NOMO-1 treated with dmso at 0.1 percent for 144 hours (cell line): Measurements from ENCODE around the gene LDLRAD2.
A peak's percentile ranks its signal among the peaks of the same experiment; 100 is the strongest.

Experiments
- DNase-seq: peaks from one replicate; lab custom pipeline; 2025; ENCODE audit not compliant: unreplicated experiment; lab: John Stamatoyannopoulos, UW

Gene LDLRAD2

DNA sequence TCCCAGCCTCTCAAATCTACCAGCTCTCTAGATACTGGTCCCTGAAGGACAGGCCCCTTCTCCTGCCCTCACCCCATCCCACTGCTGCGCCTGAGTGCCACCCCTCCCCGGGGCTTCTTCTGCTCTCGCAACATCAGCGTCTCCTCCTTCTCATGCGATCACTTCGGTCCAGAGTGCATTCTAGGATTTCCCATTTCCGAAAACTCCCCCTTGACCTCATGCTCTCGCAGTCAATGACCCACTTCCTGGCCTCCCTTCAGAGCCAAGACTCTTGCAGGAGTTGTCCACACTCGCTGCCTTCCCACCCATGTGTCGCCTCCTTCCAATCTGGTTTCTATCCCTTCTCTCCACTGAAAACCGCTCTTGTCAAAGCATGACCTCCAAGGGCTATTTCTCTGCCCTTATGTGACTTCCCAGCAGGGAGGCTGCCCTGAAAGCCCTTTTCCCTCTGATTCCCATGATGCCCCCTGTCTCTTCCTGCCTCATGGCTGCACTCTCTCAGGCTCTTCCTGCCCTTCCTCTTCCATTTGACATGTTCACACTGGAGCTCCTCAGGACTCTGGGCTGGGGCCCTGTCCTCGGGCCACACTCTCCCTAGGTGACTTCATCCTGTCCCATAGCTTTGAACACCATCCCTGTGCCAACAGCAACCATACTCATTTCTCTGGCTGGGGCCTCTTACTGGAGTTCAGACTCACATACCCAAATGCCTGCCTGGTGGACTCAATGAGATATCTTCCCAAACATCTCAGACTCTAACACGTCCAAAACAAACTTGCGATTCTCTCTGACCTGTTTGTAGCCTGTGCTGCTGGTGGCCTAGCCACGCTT, 46.0 kb downstream of the LDLRAD2 start:
- no peak for DNase-seq

DNA sequence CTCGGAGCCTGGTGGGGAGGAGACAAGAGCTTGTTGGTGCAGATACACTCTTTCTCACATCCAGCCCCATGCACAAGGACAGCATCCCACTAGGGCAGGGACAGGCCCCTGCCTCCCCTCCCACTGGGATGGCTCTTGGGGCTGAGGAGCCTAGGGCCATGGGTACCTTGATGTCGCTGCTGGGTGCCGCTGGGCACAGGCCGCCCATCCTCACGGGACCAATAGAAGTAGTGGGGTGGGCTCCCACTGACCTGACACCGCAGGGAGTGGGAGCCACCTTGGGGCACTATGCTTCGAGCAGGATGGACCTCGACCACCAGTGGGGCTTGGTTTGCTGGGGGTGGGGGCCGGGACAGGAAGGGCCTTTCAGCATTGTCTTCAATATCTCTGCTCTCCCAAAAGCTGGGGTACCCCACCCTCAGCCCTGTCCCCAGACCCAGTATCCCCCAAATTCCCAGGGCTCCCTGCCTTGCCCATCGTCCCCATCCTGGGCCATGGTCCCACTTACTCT, 47.7 kb downstream of the LDLRAD2 start:
- DNase-seq: no peak

DNA sequence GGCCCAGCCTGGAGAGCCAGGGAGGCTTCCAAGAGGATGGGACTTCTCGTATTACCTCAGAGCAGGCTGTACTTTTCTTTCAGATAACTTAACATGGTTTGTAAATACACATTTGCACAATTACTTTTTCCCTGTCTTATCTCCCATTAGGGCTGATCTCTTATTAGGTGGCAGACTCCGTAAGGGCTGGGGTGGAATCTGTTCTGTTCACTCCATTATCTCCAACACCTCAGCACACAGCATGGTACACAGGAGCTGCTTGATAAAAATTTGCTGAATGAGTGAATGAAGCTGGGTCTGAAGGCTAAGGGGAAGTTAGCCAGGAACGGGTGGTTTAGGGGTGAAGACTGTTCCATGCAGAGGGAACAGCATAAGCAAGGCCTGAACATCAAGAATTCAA, 48.9 kb downstream of the LDLRAD2 start:
- DNase-seq: no peak

DNA sequence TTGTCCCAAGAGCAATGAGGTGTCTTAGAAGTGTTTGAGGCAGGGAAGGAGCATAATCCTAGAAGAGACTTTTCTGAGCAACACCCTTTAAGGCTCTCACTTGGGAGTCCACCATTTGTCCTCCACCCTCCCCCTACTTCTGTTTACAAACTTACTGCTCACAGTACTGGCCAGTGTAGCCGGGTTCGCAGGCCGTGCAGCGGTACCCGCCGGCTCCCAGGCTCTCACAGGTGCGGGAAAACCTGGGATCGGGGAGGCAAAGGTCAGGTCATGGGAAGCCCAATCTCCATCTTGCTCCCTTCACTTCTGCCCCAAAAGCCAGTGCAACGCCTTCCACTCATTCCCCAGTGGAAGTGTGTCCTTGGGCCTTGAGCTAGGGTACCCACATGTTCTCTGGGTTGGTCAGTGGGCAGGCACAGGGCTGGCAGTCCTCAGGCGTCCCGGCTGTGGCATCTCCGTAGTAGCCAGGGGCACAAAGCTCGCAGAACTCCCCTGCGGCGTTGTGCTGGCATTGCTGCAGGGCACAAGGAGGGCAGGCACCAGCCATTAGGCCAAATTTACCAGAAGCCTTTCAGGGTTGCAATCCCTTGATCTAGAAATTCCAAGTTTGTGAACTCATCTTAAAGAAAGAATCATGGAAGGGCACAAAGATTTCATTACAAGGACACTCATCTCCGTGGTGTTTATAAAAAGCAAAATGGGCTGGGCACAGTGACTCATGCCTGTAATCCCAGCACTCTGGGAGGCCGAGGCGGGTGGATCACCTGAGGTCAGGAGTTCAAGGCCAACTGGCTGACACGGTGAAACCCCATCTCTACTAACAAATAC, 49.8 kb downstream of the LDLRAD2 start:
- DNase-seq: no peak

DNA sequence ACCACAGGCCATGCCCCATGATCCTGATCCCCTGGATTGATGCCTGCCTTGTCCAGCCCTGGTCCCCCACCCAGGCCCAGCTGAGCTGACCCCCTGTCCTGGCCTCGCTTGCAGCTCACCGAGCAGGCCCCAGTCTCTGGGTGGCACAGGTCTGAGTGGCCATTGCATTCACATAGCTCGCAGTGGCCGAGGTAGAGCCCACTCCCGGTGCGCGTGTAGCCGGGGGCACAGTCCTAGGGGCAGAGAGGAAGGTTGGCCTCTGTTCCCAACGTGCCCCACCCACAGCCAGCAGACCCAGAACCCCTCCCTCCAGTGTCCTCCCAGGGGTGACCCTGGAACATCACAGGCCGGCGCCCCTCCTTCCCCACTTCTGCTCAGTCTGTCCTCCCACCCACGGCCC, 51.9 kb downstream of the LDLRAD2 start:
- no peak for DNase-seq

DNA sequence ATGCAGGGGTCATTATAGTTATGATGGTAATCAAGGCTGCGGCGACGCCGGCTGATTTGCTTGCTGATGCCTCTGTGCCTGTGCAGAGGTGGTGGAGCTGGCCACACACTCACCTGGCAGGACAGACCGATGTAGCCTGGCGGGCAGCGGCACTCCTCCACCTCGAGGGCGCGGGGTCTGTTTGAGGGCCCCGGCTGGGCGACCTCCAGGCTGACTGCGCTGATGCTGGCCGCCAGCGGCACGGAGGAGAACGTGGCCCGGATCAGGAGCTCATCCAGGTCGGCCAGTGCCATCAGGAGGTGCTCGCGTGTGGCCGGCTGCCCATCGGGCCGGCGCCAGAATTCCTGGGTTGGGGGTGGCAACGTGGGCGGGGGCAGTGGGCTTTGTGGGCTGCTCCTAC, 52.7 kb downstream of the LDLRAD2 start:
- no peak for DNase-seq

- DNase-seq: no peak
Measured at GRCh38 chr1:21865609-21865942, 53.5 kb downstream of the LDLRAD2 start.

- DNase-seq: peak; percentile 3
Measured at GRCh38 chr1:21865943-21866706, 54.1 kb downstream of the LDLRAD2 start.

GRCh38 chr1:21866707-21867043, 54.6 kb downstream of the LDLRAD2 start:
- no peak for DNase-seq

DNA sequence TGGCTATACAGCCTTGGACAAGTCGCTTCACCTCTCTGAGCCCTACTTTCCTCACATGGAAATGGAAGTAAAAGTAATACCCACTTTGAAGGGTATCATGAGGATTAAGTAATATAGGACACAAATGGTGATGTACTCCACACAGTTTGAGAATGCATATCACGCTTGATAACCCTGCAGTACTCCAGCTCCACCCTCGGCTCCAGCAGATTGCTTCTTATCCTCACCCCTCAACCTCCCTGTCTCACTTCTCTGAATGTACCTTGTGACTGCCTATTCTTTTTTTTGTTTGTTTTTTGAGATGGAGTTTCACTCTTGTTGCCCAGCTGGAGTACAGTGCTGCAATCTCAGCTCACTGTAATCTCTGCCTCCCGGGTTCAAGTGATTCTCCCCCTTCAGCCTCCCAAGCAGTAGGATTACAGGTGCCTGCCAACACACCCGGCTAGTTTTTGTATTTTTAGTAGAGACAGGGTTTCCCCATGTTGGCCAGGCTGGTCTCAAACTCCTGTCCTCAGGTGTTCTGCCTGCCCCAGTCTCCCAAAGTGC, 55.5 kb downstream of the LDLRAD2 start:
- DNase-seq: no peak

DNA sequence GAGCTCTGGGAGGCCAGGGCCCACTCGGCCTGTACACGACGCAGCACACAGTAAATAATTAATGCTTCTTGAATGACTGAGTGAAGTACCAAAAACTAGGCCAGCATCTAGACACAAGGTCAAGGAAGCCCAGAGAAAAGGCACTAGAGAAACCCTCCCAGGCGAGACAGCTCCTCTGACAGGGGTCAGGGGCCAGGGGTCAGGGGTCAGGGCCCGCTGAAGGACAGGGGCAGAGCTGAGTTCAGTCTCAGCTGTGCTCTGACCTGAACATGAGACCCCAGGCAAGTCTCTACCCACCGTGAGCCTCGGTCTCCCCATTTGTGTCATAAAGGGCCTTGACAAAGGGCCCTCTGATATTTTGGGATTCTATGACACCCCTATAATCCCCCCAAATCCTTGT, 56.4 kb downstream of the LDLRAD2 start:
- DNase-seq: no peak

DNA sequence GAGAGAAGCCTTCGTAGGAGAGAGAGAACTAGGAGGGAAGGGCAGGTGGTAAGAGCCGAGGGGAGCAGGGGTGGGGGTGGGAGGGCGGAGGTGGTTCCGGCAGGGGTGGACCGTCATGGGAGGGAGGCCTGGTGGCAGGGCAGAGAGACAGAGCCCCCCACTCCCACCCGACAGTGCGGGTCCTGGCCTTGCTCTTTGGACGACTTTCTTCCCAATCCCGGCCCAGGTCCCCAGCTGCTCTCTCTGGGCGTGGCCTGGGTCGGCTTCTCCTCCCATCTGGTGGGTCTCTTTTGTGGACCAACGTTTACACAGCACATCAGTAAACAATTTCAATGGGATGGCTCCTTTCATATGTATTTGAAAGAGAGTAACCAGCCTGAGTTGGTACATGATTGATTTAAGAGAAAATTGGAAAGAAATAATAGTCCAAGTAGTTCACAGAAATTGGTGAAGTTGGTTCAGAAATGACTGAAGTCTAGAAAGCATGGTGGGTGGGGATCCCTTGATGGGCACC, 56.9 kb downstream of the LDLRAD2 start:
- DNase-seq: no peak

GRCh38 chr1:21869620-21870121, 57.6 kb downstream of the LDLRAD2 start:
- no peak for DNase-seq

GRCh38 chr1:21870611-21871010, 58.5 kb downstream of the LDLRAD2 start:
- DNase-seq: no peak

DNA sequence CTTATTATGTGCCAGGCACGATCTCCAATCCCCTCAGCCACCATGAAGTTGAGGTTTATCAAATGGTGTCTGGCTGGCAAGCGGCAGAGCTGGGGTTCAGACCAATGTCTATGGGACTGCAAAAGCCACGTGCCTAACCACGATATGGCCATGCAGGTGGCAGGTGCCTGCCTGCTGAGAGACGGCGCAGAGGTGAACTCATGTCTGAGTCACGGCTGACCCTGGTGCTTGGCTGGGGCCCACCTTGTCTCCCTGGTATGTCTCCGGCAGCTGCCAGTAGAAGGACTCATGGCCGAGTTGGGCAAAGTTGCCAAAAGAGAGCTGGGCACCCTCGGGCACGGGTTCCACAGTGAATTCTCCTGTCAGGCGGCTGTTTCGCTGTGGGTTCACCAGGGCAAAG, 59.9 kb downstream of the LDLRAD2 start:
- DNase-seq: no peak

GRCh38 chr1:21872445-21873079, 60.5 kb downstream of the LDLRAD2 start:
- no peak for DNase-seq

GRCh38 chr1:21873174-21873573, 61.1 kb downstream of the LDLRAD2 start:
- DNase-seq: no peak

- DNase-seq: no peak
Measured at GRCh38 chr1:21873761-21874160, 61.7 kb downstream of the LDLRAD2 start.

DNA sequence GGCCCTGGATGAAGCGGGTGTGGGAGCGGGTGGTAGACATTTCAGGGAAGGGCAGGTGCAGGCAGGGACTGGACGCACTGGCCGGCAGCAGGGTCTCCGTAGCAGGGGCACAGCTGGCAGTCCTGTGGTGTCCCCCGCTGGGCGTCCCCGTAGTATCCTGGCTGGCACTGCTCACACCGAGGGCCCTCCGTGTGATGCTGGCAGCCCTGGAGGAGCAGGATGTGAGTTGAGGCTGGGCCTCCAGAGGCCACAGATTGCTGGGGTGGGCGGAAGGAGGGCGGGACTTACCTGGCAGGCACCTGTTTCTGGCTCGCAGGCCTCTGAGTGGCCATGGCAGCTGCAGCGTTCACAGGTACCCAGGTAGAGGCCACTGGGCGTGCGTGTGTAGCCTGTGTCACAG, 62.3 kb downstream of the LDLRAD2 start:
- DNase-seq: no peak
